GM21528 (cell line): Measurements from ENCODE around the gene CSHL1.
"Not testable (repeated sequence)": the region's sequence is repeated elsewhere in the genome, so short reads cannot be mapped to it uniquely, and the experiment has no call there.

Experiments used
- ATAC-seq: cut with Tn5 transposase; IDR thresholded peaks from one replicate; pipeline ENCODE4 v1.9.1; 2021; ENCODE audit warnings: mild to moderate bottlenecking, moderate library complexity; ENCODE audit not compliant: unreplicated experiment, low FRiP score

The CSHL1 gene

GRCh38 chr17:63892316-63893037 is 18.6 kb downstream of the CSHL1 start:
- ATAC-seq = not testable (repeated sequence)

- not testable (repeated sequence) for ATAC-seq
Observed at GRCh38 chr17:63889026-63889848, 21.8 kb downstream of the CSHL1 start.

GRCh38 chr17:63885119-63885518 is 25.9 kb downstream of the CSHL1 start:
- ATAC-seq = not testable (repeated sequence)

- ATAC-seq = not testable (repeated sequence)
Observed at GRCh38 chr17:63882626-63883126, 28.4 kb downstream of the CSHL1 start.

- ATAC-seq = no peak
Observed at GRCh38 chr17:63881935-63882601, 29.0 kb downstream of the CSHL1 start, which contains the start of gene GH2. GH2 (minus strand) TSS chr17:63881944; CDS start chr17:63881801, 143 bp downstream.

- ATAC-seq = not testable (repeated sequence)
Observed at GRCh38 chr17:63881337-63881736, 29.7 kb downstream of the CSHL1 start.

GRCh38 chr17:63880706-63881105 is 30.4 kb downstream of the CSHL1 start:
- no peak for ATAC-seq

GRCh38 chr17:63878413-63878812 is 32.6 kb downstream of the CSHL1 start:
- not testable (repeated sequence) for ATAC-seq

GRCh38 chr17:63874693-63875092 is 36.4 kb downstream of the CSHL1 start:
- not testable (repeated sequence) for ATAC-seq

GRCh38 chr17:63874061-63874626 is 36.9 kb downstream of the CSHL1 start:
- ATAC-seq = not testable (repeated sequence)

- not testable (repeated sequence) for ATAC-seq
Observed at GRCh38 chr17:63873577-63873976, 37.5 kb downstream of the CSHL1 start, which contains the start of gene CSH2. CSH2 (minus strand) TSS chr17:63873677; CDS start chr17:63873614, 63 bp downstream.

GRCh38 chr17:63871646-63872365 is 39.3 kb downstream of the CSHL1 start:
- ATAC-seq = not testable (repeated sequence)

- not testable (repeated sequence) for ATAC-seq
Observed at GRCh38 chr17:63870292-63870665, 40.8 kb downstream of the CSHL1 start.

- not testable (repeated sequence) for ATAC-seq
Observed at GRCh38 chr17:63869491-63870291, 41.4 kb downstream of the CSHL1 start.

GRCh38 chr17:63866625-63867024 is 44.4 kb downstream of the CSHL1 start:
- not testable (repeated sequence) for ATAC-seq
